GM12892 (cell line): ENCODE data around the gene CIRBP.

Experiments used
- POLR2A ChIP-seq: IDR thresholded peaks from 2 replicates; pipeline ENCODE4 v1.6.1; 2011; ENCODE audit warnings: low read depth, low read length, control low read depth
- POLR2AphosphoS5 ChIP-seq: IDR thresholded peaks from 2 replicates; pipeline ENCODE4 v1.6.1; 2011; ENCODE audit warnings: low read depth, low read length, control low read depth
- TAF1 ChIP-seq: IDR thresholded peaks from 2 replicates; pipeline ENCODE4 v1.6.1; 2011; ENCODE audit warnings: low read depth, mild to moderate bottlenecking, control low read depth, low read length, borderline replicate concordance

- TF ChIP-seq POLR2A (no peak), TAF1 (no peak), POLR2AphosphoS5 (no peak)
Measured at GRCh38 chr19:1280636-1281568, 11.8 kb downstream of the CIRBP start.
